GM18520 (cell line): ENCODE results near the gene PACS1.
A peak's percentile ranks its signal among the peaks of the same experiment; 100 is the strongest.

Experiments used
- ATAC-seq: cut with Tn5 transposase; IDR thresholded peaks from one replicate; pipeline ENCODE4 v1.9.1; 2021; ENCODE audit not compliant: unreplicated experiment

Gene PACS1

DNA sequence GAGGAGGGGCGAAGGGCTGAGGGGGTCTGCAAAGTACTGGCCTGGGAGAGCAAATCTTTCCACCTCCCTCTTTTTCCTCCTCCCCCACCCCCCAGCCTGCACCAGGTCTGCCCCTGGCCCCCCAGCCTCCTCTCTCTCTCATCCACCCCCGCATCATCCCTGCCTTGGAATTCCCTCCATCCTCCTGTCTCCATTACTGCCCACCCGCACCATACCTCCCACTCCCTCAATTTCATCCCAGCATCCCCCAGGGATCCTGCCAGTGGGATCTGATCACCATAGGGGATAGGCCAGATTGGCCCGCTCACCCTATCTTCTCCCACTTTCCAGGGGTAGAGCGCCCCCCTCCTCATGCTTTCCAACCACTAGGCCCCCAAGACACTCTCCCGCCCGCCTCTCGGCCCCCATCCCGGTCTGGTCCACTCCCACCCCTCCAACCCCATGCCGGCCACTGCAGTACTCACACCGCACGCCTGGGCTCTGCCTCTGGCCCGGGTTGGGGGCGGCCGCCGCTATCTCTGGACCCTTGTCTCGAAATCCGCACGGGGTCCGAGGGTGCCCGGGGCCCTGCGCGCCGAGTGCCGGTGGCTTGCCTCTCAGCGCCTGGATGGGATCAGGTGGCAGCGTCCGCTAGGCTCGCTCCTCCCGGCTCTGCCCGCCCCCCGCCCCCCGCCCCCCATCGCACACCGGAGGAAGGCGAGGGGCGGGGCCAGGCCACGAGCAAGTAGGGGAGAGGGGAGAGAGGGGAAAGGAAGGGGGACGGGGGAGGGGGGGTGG lies 21.3 kb upstream of the PACS1 start, which contains the start of gene GAL3ST3:
Gene GAL3ST3, minus strand, starts transcription at position 615 of the 777 bp plus-strand sequence. CDS start 3,746 bp downstream, outside the sequence.
- ATAC-seq: no peak

- ATAC-seq: no peak
Measured at GRCh38 chr11:66050581-66051231, 19.4 kb upstream of the PACS1 start.

- ATAC-seq: no peak
Measured at GRCh38 chr11:66051371-66051765, 18.7 kb upstream of the PACS1 start.

- ATAC-seq: peak; percentile 97
Measured at GRCh38 chr11:66051766-66052663, 18.1 kb upstream of the PACS1 start, which contains the start of gene SF3B2. Gene SF3B2, plus strand, starts transcription at chr11:66052364. Its CDS starts 21 bp downstream, at chr11:66052385.

DNA sequence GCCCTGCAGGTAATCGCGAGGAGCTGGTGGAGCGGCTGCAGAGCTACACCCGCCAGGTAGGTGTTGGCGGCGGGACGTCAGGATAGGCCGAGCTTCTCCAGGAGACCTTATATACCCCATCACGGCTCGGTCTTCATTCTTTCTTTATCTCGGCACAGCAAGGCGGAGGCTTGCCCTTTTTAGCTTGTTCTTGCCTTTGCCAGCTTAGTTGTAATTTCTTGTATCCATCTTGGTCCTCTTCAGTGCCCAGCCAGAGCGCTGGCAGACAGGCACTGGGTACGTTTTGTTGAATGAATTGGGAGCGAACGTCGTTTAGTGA lies 17.4 kb upstream of the PACS1 start:
- no peak for ATAC-seq

- ATAC-seq: no peak
Measured at GRCh38 chr11:66055021-66055420, 15.1 kb upstream of the PACS1 start.

GRCh38 chr11:66056501-66056900 lies 13.6 kb upstream of the PACS1 start:
- no peak for ATAC-seq

- ATAC-seq: no peak
Measured at GRCh38 chr11:66059966-66060680, 9.9 kb upstream of the PACS1 start.

DNA sequence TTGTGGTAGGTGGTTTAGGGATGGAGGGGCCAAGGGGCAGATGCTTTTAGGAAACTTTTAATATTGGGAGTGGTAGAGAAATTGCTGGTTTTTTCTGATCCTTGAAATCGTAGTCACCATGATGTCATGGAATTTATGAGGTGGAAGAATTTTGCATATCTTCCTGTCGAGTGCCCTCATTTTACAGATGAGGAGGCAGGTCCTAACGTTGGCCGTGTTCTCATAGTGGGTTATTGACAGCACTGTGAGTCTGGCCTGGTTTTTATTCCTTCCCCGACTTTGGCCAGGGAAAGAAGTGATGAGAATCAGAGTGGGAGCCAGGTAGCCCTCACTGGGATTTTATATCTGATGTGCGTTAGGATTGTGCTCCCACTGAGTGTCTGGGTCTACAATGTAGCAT lies 8.8 kb upstream of the PACS1 start:
- ATAC-seq: no peak

- no peak for ATAC-seq
Measured at GRCh38 chr11:66062408-66062807, 7.7 kb upstream of the PACS1 start.

DNA sequence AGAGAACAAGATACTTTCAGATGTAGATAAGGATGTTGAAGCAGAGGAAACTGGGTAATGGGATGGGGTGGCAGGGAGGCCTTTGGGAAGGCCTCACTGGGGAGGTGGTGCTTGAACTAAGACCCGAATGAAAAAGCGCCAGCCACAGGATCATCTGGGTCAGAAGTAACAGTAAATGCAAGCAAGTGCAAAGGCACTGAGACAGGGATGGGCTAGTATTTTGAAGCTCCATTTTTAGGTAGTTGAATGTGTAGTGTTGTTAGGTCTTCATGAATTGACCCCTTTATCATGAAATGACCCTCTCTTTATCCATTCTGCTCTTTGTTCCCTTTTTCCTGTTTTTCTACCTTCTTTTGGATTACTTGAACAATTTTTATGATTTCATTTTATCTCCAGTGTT lies 6.2 kb upstream of the PACS1 start:
- ATAC-seq: no peak

DNA sequence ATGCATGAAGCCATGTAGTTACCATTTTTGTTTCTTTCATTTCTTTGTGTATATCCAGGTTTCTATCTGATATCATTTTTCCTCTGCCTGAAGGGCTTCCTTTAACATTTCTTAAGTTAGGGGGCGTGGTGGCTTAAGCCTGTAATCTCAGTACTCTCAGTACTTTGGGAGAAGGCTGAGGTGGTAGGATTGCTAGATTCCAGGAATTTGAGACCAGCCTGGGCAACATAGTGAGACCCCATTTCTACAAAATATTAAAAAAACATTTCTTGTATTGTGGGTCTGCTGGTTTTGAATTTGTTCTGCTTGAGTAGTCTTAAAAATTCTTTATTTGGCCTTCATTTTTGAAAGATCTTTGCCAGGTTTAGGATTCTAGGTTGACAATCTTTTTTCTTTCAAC lies 5.5 kb upstream of the PACS1 start:
- no peak for ATAC-seq

GRCh38 chr11:66066751-66067150 lies 3.3 kb upstream of the PACS1 start:
- ATAC-seq: no peak

GRCh38 chr11:66067640-66068039 lies 2.4 kb upstream of the PACS1 start:
- ATAC-seq: no peak

DNA sequence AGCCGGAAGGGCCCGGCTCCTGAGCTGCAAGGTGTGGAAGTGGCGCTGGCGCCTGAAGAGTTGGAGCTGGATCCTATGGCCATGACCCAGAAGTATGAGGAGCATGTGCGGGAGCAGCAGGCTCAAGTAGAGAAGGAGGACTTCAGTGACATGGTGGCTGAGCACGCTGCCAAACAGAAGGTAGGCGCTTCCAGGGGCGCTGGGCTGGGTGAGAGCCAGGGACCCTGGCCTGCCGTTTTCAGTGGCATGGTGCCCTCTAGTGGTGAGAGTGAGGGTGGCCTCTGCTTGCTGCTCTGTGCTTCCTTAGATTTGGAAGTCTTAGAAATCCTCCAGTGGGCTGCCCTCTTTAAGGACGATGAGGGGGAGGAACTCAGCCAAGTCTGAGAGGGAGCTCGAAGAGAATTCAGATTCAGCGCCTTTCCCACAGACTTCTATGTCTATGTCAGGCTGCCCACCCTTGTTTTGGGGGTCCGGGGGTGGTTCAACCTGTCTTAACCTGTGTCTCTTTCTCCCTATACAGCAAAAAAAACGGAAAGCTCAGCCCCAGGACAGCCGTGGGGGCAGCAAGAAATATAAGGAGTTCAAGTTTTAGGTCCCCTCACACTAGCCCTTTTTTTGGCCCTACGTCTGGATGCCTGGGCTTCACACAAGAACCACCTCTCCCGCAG lies 1.8 kb upstream of the PACS1 start:
- ATAC-seq: no peak

GRCh38 chr11:66068923-66069714 lies 953 bp upstream of the PACS1 start:
- ATAC-seq: no peak

GRCh38 chr11:66070604-66071380 lies 720 bp downstream of the PACS1 start:
- peak; percentile 9 for ATAC-seq

GRCh38 chr11:66071381-66071801 lies 1.3 kb downstream of the PACS1 start:
- ATAC-seq: no peak

- no peak for ATAC-seq
Measured at GRCh38 chr11:66072081-66072480, 2.0 kb downstream of the PACS1 start.
